K562 (cell line): Measurements from ENCODE around the gene CRKL. TPM values are rescaled to one million over a fixed set of nuclear protein-coding genes. Genes with fewer than 3 reads are reported as not detected.

Source experiments
- BCL6 ChIP-seq: fragments of 250-450 bp; sonication (Bioruptor Pico); IDR thresholded peaks from 2 replicates; pipeline ENCODE4 v1.4.0; 2020
- ESRRB ChIP-seq: fragments of 250-450 bp; sonication (Bioruptor Pico); IDR thresholded peaks from 2 replicates; pipeline ENCODE4 v1.5.0; 2020; ENCODE audit warnings: mild to moderate bottlenecking, moderate library complexity, borderline replicate concordance
- EZH2 ChIP-seq: IDR thresholded peaks from 2 replicates; pipeline ENCODE4 v1.6.1; 2012; ENCODE audit warnings: low read depth, mild to moderate bottlenecking, inconsistent platforms, low read length, borderline replicate concordance
- GATAD2B ChIP-seq: fragments of 450-650 bp; IDR thresholded peaks from 2 replicates; pipeline ENCODE4 v1.6.1; 2017; ENCODE audit warnings: mild to moderate bottlenecking, borderline replicate concordance
- NFE2L1 ChIP-seq: fragments of 450-650 bp; IDR thresholded peaks from 2 replicates; pipeline ENCODE4 v1.6.1; 2016; ENCODE audit warnings: missing genetic modification characterization, low read depth, mild to moderate bottlenecking, missing compliant biosample characterization, moderate library complexity, borderline replicate concordance
- NR1H2 ChIP-seq: sonication (generic); formaldehyde crosslinking; IDR thresholded peaks from 2 replicates; pipeline ENCODE4 v1.4.0; 2020; ENCODE audit warnings: mild to moderate bottlenecking, missing genetic modification reagents
- RBBP5 ChIP-seq: fragments of 200-600 bp; sonication (generic); IDR thresholded peaks from 2 replicates; pipeline ENCODE4 v1.6.1; 2012; ENCODE audit warnings: borderline replicate concordance, mild to moderate bottlenecking, low read length, control low read depth, inconsistent platforms; ENCODE audit not compliant: insufficient read depth, poor library complexity, severe bottlenecking
- SAFB2 ChIP-seq: fragments of 200-400 bp; formaldehyde crosslinking; IDR thresholded peaks from 2 replicates; pipeline ENCODE4 v1.6.1; 2018; ENCODE audit warnings: borderline replicate concordance, low read length, low read depth, moderate library complexity; ENCODE audit not compliant: severe bottlenecking
- SMARCA4 ChIP-seq: fragments of 450-650 bp; IDR thresholded peaks from 2 replicates; pipeline ENCODE4 v1.6.1; 2016
- SMARCE1 ChIP-seq: fragments of 450-650 bp; IDR thresholded peaks from 2 replicates; pipeline ENCODE4 v1.7.1; 2016; ENCODE audit warnings: mild to moderate bottlenecking
- ZBED1 ChIP-seq: IDR thresholded peaks from 2 replicates; pipeline ENCODE4 v1.6.1; 2014
- ZNF699 ChIP-seq: fragments of 250-450 bp; sonication (Bioruptor Pico); IDR thresholded peaks from 2 replicates; pipeline ENCODE4 v1.8.0; 2021; ENCODE audit warnings: mild to moderate bottlenecking, moderate library complexity; ENCODE audit not compliant: insufficient replicate concordance
- polyA plus RNA-seq, 8 experiments: library from polyadenylated mRNA; depleted of rRNA in 4 of 8; stranded (reverse) in 5 of 8; unstranded in 3 of 8; fragments of >200 nt; fragmentation: Nextera tagmentation in 2 of 8; fragmentation: Illumina TruSeq in 1 of 8; extraction: Ambion mirVana in 2 of 8; extraction: Trizol in 1 of 8; gene quantifications; 2 replicates each; pipeline versions ENCODE4 v1.2.1 to v1.2.3, GENCODE V29; 2011 to 2014; ENCODE audit warnings: inconsistent platforms in 1 of 8, missing spikeins in 1 of 8
- total RNA-seq, 7 experiments: library from RNA; depleted of rRNA in 6 of 7; stranded (reverse); fragments of >200 nt in 6 of 7; fragmentation: Illumina TruSeq in 2 of 7; extraction: Trizol in 2 of 7; gene quantifications; 2 replicates each; pipeline versions ENCODE4 v1.2.1 to v1.2.3, GENCODE V29; 2011 to 2021; ENCODE audit warnings: low replicate concordance in 1 of 7
- TF ChIP-seq, protein P1 (sequence below): fragments of 450-650 bp; IDR thresholded peaks from 2 replicates; pipeline ENCODE4 v1.7.1; 2018; ENCODE audit warnings: mild to moderate bottlenecking, low read depth; ENCODE audit not compliant: partially characterized antibody
- TF ChIP-seq, protein P2 (sequence below): IDR thresholded peaks from 2 replicates; pipeline ENCODE4 v1.6.1; 2016; ENCODE audit warnings: missing genetic modification characterization, missing compliant biosample characterization
- TF ChIP-seq, protein P3 (sequence below): fragments of 450-650 bp; formaldehyde crosslinking; IDR thresholded peaks from 2 replicates; pipeline ENCODE4 v1.4.0; 2022; ENCODE audit warnings: missing genetic modification characterization
- TF ChIP-seq, protein P4 (sequence below): sonication (generic); formaldehyde crosslinking; IDR thresholded peaks from 2 replicates; pipeline ENCODE4 v1.8.1; 2023; ENCODE audit warnings: missing genetic modification reagents, mild to moderate bottlenecking, borderline replicate concordance

CRKL gene
- total and polyA plus RNA-seq, 9 of the 15 experiments (the other 6 are each of a cell fraction or from before 2014, with no cell fraction given), result 100 to 263 (median 124) TPM

DNA sequence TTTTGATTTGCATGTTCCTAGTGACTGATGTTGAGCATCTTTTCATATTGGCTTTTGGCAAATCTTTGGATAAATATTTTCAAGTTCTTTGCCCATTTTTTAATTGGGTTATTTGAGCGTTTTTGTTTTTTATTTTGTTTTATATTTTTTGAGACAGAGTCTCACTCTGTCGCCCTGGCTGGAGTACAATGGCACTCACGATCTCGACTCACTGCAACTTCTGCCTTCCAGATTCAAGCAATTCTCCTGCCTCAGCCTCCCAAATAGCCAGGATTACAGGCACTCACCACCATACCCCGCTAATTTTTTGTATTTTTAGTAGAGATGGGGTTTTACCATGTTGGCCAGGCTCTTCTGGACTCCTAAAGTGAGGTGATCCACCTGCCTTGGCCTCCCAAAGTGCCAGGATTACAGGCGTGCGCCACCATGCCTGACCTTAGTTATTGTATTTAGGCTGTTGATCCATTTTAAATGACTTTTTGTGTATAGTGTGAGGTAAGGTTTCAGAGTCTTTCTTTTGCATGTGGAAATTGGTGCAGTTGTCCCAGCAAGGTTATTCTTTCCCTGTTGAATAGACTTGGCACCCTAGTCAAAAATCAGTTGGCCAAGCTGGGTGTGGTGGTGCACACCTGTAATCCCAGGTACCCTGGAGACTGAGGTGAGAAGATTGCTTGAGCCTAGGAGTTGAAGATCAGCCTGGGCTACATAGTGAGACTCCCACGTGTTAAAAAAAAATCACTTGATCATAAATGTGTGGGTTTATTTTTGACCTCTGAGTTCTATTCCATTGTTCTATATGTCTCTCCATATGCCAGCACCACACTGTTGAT, 26.1 kb downstream of the CRKL start (continued):
- TF ChIP-seq, protein P1, sequence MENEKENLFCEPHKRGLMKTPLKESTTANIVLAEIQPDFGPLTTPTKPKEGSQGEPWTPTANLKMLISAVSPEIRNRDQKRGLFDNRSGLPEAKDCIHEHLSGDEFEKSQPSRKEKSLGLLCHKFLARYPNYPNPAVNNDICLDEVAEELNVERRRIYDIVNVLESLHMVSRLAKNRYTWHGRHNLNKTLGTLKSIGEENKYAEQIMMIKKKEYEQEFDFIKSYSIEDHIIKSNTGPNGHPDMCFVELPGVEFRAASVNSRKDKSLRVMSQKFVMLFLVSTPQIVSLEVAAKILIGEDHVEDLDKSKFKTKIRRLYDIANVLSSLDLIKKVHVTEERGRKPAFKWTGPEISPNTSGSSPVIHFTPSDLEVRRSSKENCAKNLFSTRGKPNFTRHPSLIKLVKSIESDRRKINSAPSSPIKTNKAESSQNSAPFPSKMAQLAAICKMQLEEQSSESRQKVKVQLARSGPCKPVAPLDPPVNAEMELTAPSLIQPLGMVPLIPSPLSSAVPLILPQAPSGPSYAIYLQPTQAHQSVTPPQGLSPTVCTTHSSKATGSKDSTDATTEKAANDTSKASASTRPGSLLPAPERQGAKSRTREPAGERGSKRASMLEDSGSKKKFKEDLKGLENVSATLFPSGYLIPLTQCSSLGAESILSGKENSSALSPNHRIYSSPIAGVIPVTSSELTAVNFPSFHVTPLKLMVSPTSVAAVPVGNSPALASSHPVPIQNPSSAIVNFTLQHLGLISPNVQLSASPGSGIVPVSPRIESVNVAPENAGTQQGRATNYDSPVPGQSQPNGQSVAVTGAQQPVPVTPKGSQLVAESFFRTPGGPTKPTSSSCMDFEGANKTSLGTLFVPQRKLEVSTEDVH, result no peak
- TF ChIP-seq NFE2L1 (tag), result no peak
- TF ChIP-seq, protein P2, sequence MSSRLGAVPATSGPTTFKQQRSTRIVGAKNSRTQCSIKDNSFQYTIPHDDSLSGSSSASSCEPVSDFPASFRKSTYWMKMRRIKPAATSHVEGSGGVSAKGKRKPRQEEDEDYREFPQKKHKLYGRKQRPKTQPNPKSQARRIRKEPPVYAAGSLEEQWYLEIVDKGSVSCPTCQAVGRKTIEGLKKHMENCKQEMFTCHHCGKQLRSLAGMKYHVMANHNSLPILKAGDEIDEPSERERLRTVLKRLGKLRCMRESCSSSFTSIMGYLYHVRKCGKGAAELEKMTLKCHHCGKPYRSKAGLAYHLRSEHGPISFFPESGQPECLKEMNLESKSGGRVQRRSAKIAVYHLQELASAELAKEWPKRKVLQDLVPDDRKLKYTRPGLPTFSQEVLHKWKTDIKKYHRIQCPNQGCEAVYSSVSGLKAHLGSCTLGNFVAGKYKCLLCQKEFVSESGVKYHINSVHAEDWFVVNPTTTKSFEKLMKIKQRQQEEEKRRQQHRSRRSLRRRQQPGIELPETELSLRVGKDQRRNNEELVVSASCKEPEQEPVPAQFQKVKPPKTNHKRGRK, result peak; percentile 40; the same call in 1 of the 2 replicates
- TF ChIP-seq SAFB2, result no peak
- TF ChIP-seq GATAD2B, result no peak
- TF ChIP-seq BCL6 (CRISPR knock-in tag), result no peak
- TF ChIP-seq NR1H2 (CRISPR knock-in tag), result no peak
- no peak for TF ChIP-seq SMARCA4
- TF ChIP-seq ZBED1, result no peak
- TF ChIP-seq, protein P3, sequence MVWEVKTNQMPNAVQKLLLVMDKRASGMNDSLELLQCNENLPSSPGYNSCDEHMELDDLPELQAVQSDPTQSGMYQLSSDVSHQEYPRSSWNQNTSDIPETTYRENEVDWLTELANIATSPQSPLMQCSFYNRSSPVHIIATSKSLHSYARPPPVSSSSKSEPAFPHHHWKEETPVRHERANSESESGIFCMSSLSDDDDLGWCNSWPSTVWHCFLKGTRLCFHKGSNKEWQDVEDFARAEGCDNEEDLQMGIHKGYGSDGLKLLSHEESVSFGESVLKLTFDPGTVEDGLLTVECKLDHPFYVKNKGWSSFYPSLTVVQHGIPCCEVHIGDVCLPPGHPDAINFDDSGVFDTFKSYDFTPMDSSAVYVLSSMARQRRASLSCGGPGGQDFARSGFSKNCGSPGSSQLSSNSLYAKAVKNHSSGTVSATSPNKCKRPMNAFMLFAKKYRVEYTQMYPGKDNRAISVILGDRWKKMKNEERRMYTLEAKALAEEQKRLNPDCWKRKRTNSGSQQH (CRISPR knock-in tag), result 0 out of 2 replicates have a peak, but pooled peaks have one; percentile 27
- TF ChIP-seq EZH2, result no peak
- no peak for TF ChIP-seq SMARCE1
- TF ChIP-seq, protein P4, sequence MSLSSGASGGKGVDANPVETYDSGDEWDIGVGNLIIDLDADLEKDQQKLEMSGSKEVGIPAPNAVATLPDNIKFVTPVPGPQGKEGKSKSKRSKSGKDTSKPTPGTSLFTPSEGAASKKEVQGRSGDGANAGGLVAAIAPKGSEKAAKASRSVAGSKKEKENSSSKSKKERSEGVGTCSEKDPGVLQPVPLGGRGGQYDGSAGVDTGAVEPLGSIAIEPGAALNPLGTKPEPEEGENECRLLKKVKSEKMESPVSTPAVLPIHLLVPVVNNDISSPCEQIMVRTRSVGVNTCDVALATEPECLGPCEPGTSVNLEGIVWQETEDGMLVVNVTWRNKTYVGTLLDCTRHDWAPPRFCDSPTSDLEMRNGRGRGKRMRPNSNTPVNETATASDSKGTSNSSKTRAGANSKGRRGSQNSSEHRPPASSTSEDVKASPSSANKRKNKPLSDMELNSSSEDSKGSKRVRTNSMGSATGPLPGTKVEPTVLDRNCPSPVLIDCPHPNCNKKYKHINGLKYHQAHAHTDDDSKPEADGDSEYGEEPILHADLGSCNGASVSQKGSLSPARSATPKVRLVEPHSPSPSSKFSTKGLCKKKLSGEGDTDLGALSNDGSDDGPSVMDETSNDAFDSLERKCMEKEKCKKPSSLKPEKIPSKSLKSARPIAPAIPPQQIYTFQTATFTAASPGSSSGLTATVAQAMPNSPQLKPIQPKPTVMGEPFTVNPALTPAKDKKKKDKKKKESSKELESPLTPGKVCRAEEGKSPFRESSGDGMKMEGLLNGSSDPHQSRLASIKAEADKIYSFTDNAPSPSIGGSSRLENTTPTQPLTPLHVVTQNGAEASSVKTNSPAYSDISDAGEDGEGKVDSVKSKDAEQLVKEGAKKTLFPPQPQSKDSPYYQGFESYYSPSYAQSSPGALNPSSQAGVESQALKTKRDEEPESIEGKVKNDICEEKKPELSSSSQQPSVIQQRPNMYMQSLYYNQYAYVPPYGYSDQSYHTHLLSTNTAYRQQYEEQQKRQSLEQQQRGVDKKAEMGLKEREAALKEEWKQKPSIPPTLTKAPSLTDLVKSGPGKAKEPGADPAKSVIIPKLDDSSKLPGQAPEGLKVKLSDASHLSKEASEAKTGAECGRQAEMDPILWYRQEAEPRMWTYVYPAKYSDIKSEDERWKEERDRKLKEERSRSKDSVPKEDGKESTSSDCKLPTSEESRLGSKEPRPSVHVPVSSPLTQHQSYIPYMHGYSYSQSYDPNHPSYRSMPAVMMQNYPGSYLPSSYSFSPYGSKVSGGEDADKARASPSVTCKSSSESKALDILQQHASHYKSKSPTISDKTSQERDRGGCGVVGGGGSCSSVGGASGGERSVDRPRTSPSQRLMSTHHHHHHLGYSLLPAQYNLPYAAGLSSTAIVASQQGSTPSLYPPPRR (CRISPR knock-in tag), result no peak
- TF ChIP-seq RBBP5, result no peak
- no peak for TF ChIP-seq ZNF699 (CRISPR knock-in tag)
- 0 out of 2 replicates have a peak, but pooled peaks have one; percentile 40 for TF ChIP-seq ESRRB (CRISPR knock-in tag)
